Fibroblast of lung (primary cell): ENCODE measurements around the gene MYPOP.

Source experiments
- EZH2 ChIP-seq: IDR thresholded peaks from 2 replicates; pipeline ENCODE4 v1.5.1; 2012; ENCODE audit warnings: low read length, control low read depth, mild to moderate bottlenecking; ENCODE audit errors: missing control alignments
- TF ChIP-seq, protein P1 (sequence below), 2 donors: IDR thresholded peaks in 1 of 2; conservative IDR thresholded peaks in 1 of 2; 1 replicate in 1 of 2; 2 replicates in 1 of 2; pipeline ENCODE4 v1.5.1; 2011 to 2012; ENCODE audit warnings: low read length in 2 of 2, control low read depth in 1 of 2, inconsistent platforms in 1 of 2, low read depth in 1 of 2, mild to moderate bottlenecking in 1 of 2

- TF ChIP-seq, protein P1, sequence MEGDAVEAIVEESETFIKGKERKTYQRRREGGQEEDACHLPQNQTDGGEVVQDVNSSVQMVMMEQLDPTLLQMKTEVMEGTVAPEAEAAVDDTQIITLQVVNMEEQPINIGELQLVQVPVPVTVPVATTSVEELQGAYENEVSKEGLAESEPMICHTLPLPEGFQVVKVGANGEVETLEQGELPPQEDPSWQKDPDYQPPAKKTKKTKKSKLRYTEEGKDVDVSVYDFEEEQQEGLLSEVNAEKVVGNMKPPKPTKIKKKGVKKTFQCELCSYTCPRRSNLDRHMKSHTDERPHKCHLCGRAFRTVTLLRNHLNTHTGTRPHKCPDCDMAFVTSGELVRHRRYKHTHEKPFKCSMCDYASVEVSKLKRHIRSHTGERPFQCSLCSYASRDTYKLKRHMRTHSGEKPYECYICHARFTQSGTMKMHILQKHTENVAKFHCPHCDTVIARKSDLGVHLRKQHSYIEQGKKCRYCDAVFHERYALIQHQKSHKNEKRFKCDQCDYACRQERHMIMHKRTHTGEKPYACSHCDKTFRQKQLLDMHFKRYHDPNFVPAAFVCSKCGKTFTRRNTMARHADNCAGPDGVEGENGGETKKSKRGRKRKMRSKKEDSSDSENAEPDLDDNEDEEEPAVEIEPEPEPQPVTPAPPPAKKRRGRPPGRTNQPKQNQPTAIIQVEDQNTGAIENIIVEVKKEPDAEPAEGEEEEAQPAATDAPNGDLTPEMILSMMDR (conservative IDR thresholded peaks at IDR 0.05 in 1 of 2, IDR thresholded peaks at IDR 0.05 in 1 of 2; ENCODE audit: low read depth in 1 of 2, low read length in 2 of 2), result no peak
- TF ChIP-seq EZH2, result no peak
These were observed 13.1 kb downstream of the MYPOP start for GRCh38 chr19:45889210-45889885.
